Hepatocyte (in vitro differentiated cells): ENCODE measurements around the gene DPY19L1. TPM values are rescaled to one million over a fixed set of nuclear protein-coding genes. Genes with fewer than 3 reads are reported as not detected.
A peak's percentile ranks its signal among the peaks of the same experiment; 100 is the strongest.
"Not testable (repeated sequence)": the region's sequence is repeated elsewhere in the genome, so short reads cannot be mapped to it uniquely, and the experiment has no call there.

Experiments
- DNase-seq: peaks from one replicate; pipeline ENCODE4 v3.0.0-alpha.2; 2016; ENCODE audit warnings: low spot score
- H2AFZ ChIP-seq: fragments of 200-600 bp; sonication (generic); 2 replicates; pipeline ENCODE4 v1.6.0; 2016; ENCODE audit warnings: antibody characterized with exemption, mild to moderate bottlenecking
- H3K27ac ChIP-seq: fragments of 200-600 bp; sonication (generic); 2 replicates; pipeline ENCODE4 v1.5.1; 2016; ENCODE audit warnings: mild to moderate bottlenecking
- H3K27me3 ChIP-seq: fragments of 200-600 bp; sonication (generic); 2 replicates; pipeline ENCODE4 v1.6.1; 2016
- H3K36me3 ChIP-seq: fragments of 200-600 bp; sonication (generic); replicated peaks from 2 replicates; pipeline ENCODE4 v1.5.1; 2016; ENCODE audit warnings: low read depth; ENCODE audit not compliant: insufficient read depth
- H3K4me1 ChIP-seq: fragments of 200-600 bp; sonication (generic); 2 replicates; pipeline ENCODE4 v1.5.1; 2016; ENCODE audit warnings: mild to moderate bottlenecking, moderate library complexity; ENCODE audit not compliant: insufficient read depth
- H3K4me2 ChIP-seq: fragments of 200-600 bp; sonication (generic); 2 replicates; pipeline ENCODE4 v1.6.0; 2016
- H3K4me3 ChIP-seq: fragments of 200-600 bp; sonication (generic); 2 replicates; pipeline ENCODE4 v1.5.1; 2016; ENCODE audit warnings: mild to moderate bottlenecking
- H3K79me2 ChIP-seq: fragments of 200-600 bp; sonication (generic); 2 replicates; pipeline ENCODE4 v1.6.0; 2017; ENCODE audit warnings: mild to moderate bottlenecking
- H3K9me2 ChIP-seq: fragments of 200-600 bp; sonication (generic); replicated peaks from 2 replicates; pipeline ENCODE4 v1.6.0; 2017; ENCODE audit warnings: mild to moderate bottlenecking; ENCODE audit not compliant: insufficient read depth
- H3K9me3 ChIP-seq: fragments of 200-600 bp; sonication (generic); 2 replicates; pipeline ENCODE4 v1.5.1; 2016; ENCODE audit warnings: low read depth, mild to moderate bottlenecking
- H4K20me1 ChIP-seq: fragments of 200-600 bp; sonication (generic); 2 replicates; pipeline ENCODE4 v1.6.0; 2016; ENCODE audit warnings: mild to moderate bottlenecking; ENCODE audit not compliant: insufficient read depth, poor library complexity, severe bottlenecking
- CTCF ChIP-seq: fragments of 200-600 bp; sonication (generic); IDR thresholded peaks from 2 replicates; pipeline ENCODE4 v1.5.1; 2016; ENCODE audit warnings: antibody characterized with exemption, mild to moderate bottlenecking; ENCODE audit not compliant: poor library complexity
- WGBS: methylation state at CpG from one replicate; pipeline ENCODE4 v1.1.6; 2016; ENCODE audit warnings: low lambda C conversion rate; ENCODE audit errors: missing lambda C conversion rate; 5-methylcytosine and 5-hydroxymethylcytosine counted together
- polyA plus RNA-seq: library from polyadenylated mRNA; unstranded; fragments of >200 nt; fragmentation: Nextera tagmentation; extraction: Ambion mirVana; gene quantifications from 2 replicates; pipeline ENCODE4 v1.2.1, GENCODE V29; 2016
- total RNA-seq: library from RNA; depleted of rRNA; stranded (reverse); fragments of >200 nt; gene quantifications from 2 replicates; pipeline ENCODE4 v1.2.3, GENCODE V29; 2014

The DPY19L1 gene
- total and polyA plus RNA-seq, 2 experiments from 2014 or later = 7.6 to 16.7 TPM

GRCh38 chr7:35057505-35058451, 20.5 kb upstream of the DPY19L1 start:
- not testable (repeated sequence) for H3K4me1 ChIP-seq, H2AFZ ChIP-seq, H3K27ac ChIP-seq, H3K79me2 ChIP-seq, H4K20me1 ChIP-seq, H3K4me3 ChIP-seq, H3K9me2 ChIP-seq, H3K27me3 ChIP-seq, H3K9me3 ChIP-seq, DNase-seq, H3K4me2 ChIP-seq, H3K36me3 ChIP-seq
- 85% methylated on average over 11 of the region's 11 CpGs for WGBS

- not testable (repeated sequence) for DNase-seq, H3K4me2 ChIP-seq, H3K79me2 ChIP-seq, H3K36me3 ChIP-seq, H4K20me1 ChIP-seq, H3K27me3 ChIP-seq, H3K4me1 ChIP-seq, H3K27ac ChIP-seq, H3K4me3 ChIP-seq, H3K9me3 ChIP-seq, H2AFZ ChIP-seq, H3K9me2 ChIP-seq
- peak; percentile 35 for TF ChIP-seq CTCF
- 75% methylated on average over 2 of the region's 2 CpGs for WGBS
Measured at GRCh38 chr7:35055733-35056132, 18.4 kb upstream of the DPY19L1 start.

GRCh38 chr7:35053488-35054175, 16.3 kb upstream of the DPY19L1 start:
- H3K27me3 ChIP-seq, DNase-seq, H3K4me1 ChIP-seq, H3K79me2 ChIP-seq, H3K4me3 ChIP-seq, H4K20me1 ChIP-seq, H3K9me2 ChIP-seq, H2AFZ ChIP-seq, H3K36me3 ChIP-seq, H3K9me3 ChIP-seq, H3K4me2 ChIP-seq, H3K27ac ChIP-seq: not testable (repeated sequence)
- 56% methylated on average over 4 of the region's 4 CpGs for WGBS

- 92% methylated on average over 2 of the region's 2 CpGs for WGBS
- H3K9me3 ChIP-seq, H3K27ac ChIP-seq, H2AFZ ChIP-seq, DNase-seq, H3K79me2 ChIP-seq, H4K20me1 ChIP-seq, H3K4me2 ChIP-seq, H3K4me1 ChIP-seq, H3K36me3 ChIP-seq, H3K9me2 ChIP-seq, H3K27me3 ChIP-seq, H3K4me3 ChIP-seq: not testable (repeated sequence)
Measured at GRCh38 chr7:35048390-35048789, 11.1 kb upstream of the DPY19L1 start.

- H3K9me3 ChIP-seq, H3K4me3 ChIP-seq, H3K27ac ChIP-seq, H3K27me3 ChIP-seq, DNase-seq, H3K79me2 ChIP-seq, H3K9me2 ChIP-seq, H3K36me3 ChIP-seq, H3K4me2 ChIP-seq, H3K4me1 ChIP-seq, H4K20me1 ChIP-seq, H2AFZ ChIP-seq: not testable (repeated sequence)
- 83% methylated on average over 2 of the region's 2 CpGs for WGBS
Measured at GRCh38 chr7:35047912-35048305, 10.6 kb upstream of the DPY19L1 start.

- not testable (repeated sequence) for H3K79me2 ChIP-seq, H3K4me3 ChIP-seq, H3K4me2 ChIP-seq, H3K9me3 ChIP-seq, DNase-seq, H3K27ac ChIP-seq, H3K36me3 ChIP-seq, H3K4me1 ChIP-seq, H3K9me2 ChIP-seq, H4K20me1 ChIP-seq, H3K27me3 ChIP-seq, H2AFZ ChIP-seq
- 83% methylated on average over 3 of the region's 3 CpGs for WGBS
Measured at GRCh38 chr7:35047263-35047911, 10.1 kb upstream of the DPY19L1 start.

- H3K27ac ChIP-seq, H3K79me2 ChIP-seq, H2AFZ ChIP-seq, H3K9me2 ChIP-seq, H4K20me1 ChIP-seq, H3K9me3 ChIP-seq, H3K4me3 ChIP-seq, DNase-seq, H3K4me2 ChIP-seq, H3K4me1 ChIP-seq, H3K27me3 ChIP-seq, H3K36me3 ChIP-seq: not testable (repeated sequence)
- 88% methylated on average over 2 of the region's 2 CpGs for WGBS
Measured at GRCh38 chr7:35043301-35043700, 6.0 kb upstream of the DPY19L1 start.
